VCaP (cell line): ENCODE data around the gene CATSPERZ.
A peak's percentile ranks its signal among the peaks of the same experiment; 100 is the strongest.

Source experiments
- H3K27ac ChIP-seq: fragments of 450-650 bp; 2 replicates; pipeline ENCODE4 v1.5.1; 2017
- TF ChIP-seq, protein P1 (sequence below): fragments of 450-650 bp; conservative IDR thresholded peaks from 2 replicates; pipeline ENCODE4 v1.5.1; 2017; ENCODE audit warnings: mild to moderate bottlenecking, moderate library complexity

CATSPERZ gene

GRCh38 chr11:64324692-64325469 lies 24.7 kb downstream of the CATSPERZ start:
- peak overlapping the region; percentile 10; the same call in 1 of the 2 replicates for H3K27ac ChIP-seq
- TF ChIP-seq, protein P1, sequence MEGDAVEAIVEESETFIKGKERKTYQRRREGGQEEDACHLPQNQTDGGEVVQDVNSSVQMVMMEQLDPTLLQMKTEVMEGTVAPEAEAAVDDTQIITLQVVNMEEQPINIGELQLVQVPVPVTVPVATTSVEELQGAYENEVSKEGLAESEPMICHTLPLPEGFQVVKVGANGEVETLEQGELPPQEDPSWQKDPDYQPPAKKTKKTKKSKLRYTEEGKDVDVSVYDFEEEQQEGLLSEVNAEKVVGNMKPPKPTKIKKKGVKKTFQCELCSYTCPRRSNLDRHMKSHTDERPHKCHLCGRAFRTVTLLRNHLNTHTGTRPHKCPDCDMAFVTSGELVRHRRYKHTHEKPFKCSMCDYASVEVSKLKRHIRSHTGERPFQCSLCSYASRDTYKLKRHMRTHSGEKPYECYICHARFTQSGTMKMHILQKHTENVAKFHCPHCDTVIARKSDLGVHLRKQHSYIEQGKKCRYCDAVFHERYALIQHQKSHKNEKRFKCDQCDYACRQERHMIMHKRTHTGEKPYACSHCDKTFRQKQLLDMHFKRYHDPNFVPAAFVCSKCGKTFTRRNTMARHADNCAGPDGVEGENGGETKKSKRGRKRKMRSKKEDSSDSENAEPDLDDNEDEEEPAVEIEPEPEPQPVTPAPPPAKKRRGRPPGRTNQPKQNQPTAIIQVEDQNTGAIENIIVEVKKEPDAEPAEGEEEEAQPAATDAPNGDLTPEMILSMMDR, result no peak

DNA sequence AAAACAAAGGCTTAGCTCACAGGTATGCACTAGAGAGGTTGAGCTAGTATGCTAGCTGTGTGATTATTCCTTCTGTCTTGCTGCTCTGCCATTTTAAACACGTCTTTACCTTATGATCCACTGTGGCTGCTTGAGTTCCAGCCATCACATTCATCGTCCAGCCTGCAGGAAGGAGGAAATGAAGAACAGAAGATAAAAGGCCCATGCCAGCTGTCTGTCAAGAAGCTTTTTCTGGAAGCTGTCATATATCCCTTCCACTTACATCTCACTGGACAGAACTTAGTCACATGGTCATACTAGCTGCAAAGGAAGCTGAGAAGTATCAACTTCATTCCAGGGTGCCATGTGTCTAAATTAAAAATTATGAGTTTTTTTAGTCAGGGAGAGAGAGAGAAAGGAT lies 27.2 kb downstream of the CATSPERZ start:
- TF ChIP-seq, protein P1, result no peak
- H3K27ac ChIP-seq, result peak overlapping the region; percentile 93

- TF ChIP-seq, protein P1, result no peak
- peak overlapping the region; percentile 93 for H3K27ac ChIP-seq
These were observed 27.8 kb downstream of the CATSPERZ start for GRCh38 chr11:64327993-64328392.

GRCh38 chr11:64330888-64331287 lies 30.7 kb downstream of the CATSPERZ start:
- peak overlapping the region; percentile 93 for H3K27ac ChIP-seq
- TF ChIP-seq, protein P1, result no peak

- TF ChIP-seq, protein P1, result peak; percentile 77
- H3K27ac ChIP-seq, result peak overlapping the region; percentile 93
These were observed 31.6 kb downstream of the CATSPERZ start for GRCh38 chr11:64331569-64332371.

DNA sequence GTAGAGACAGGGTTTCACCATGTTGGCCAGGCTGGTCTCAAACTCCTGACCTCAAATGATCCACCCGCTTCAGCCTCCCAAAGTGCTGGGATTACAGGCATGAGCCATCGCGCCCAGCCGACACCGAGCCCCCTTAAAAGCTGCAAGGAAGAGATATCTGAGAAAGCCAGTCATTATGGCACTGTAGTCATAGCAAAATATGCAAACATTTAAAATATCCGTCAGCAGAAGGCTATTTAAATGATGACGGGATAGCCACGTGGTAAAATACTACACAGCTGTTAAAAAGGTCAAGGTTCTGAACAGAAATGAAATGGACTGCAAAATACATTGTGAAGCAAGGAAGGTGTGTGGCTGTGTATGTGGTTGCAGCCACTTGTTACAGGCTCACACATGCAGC lies 33.4 kb downstream of the CATSPERZ start:
- TF ChIP-seq, protein P1, result no peak
- H3K27ac ChIP-seq, result no peak overlapping the region
